ENCODE data around the gene CREBBP. TPM values are rescaled to one million over a fixed set of nuclear protein-coding genes. Genes with fewer than 3 reads are reported as not detected.

Gene CREBBP
- total RNA-seq, 1 experiment from 2014 or later, result 79.1 TPM

- Histone ChIP-seq H3K14ac (ENCODE audit: insufficient read depth, low read length) (peak within 1 kb of the TSS; percentile 94), H3K79me2 (ENCODE audit: insufficient read depth, low read length) (peaks cover 15% of the 10 kb centered on the region; the same call in 1 of the 2 replicates), H2BK15ac (ENCODE audit: low read depth, low read length) (no peak within 1 kb of the TSS), H3T11ph (ENCODE audit: low read length) (no peak within 1 kb of the TSS), H3K18ac (ENCODE audit: insufficient read length, low read depth, low read length) (peak within 1 kb of the TSS; percentile 89), H3K27me3 (ENCODE audit: insufficient read depth, low read length) (no peaks in the 10 kb centered on the region), H3K4me2 (ENCODE audit: insufficient read depth, insufficient read length, low read length) (peak within 1 kb of the TSS; percentile 98), H3K27ac (ENCODE audit: insufficient read length, low read depth, low read length) (no peak within 1 kb of the TSS), H2BK12ac (ENCODE audit: insufficient read length, low read depth, low read length) (no peak within 1 kb of the TSS), H4K8ac (replicated peaks; ENCODE audit: insufficient read length, low read depth, low read length) (peak within 1 kb of the TSS; percentile 86), H3K23me2 (ENCODE audit: insufficient read length, low read depth, low read length, poor library complexity, severe bottlenecking) (peaks cover 8% of the 10 kb centered on the region), H2BK20ac (ENCODE audit: low read depth, low read length, poor library complexity, severe bottlenecking) (no peak within 1 kb of the TSS), H3K9ac (ENCODE audit: extremely low read depth, insufficient read length, low read length) (peak within 1 kb of the TSS; percentile 88), H3K4ac (ENCODE audit: low read depth, low read length) (peak within 1 kb of the TSS; percentile 65; the same call in 1 of the 2 replicates), H4K5ac (ENCODE audit: insufficient read length, low read depth, low read length) (peak within 1 kb of the TSS; percentile 98), H2AK5ac (ENCODE audit: insufficient read length, low read length) (no peak within 1 kb of the TSS), H4K91ac (ENCODE audit: insufficient read length, low read depth, low read length) (no peak within 1 kb of the TSS), H3K56ac (ENCODE audit: insufficient read length, low read depth, low read length) (peak within 1 kb of the TSS; percentile 35), H2BK5ac (ENCODE audit: insufficient read length, low read length) (no peak within 1 kb of the TSS), H2AFZ (ENCODE audit: low read length) (peak within 1 kb of the TSS; percentile 46), H3K79me1 (ENCODE audit: insufficient read depth, low read depth, low read length, poor library complexity, severe bottlenecking) (peaks cover 2% of the 10 kb centered on the region), H2BK120ac (ENCODE audit: low read depth, low read length, poor library complexity, severe bottlenecking) (no peak within 1 kb of the TSS), H3K23ac (ENCODE audit: insufficient read length, low read depth, low read length) (no peak within 1 kb of the TSS), H3K9me3 (ENCODE audit: control insufficient read depth, low read depth, low read length) (no peaks in the 10 kb centered on the region), H4K20me1 (ENCODE audit: control insufficient read depth, insufficient read depth, insufficient read length) (no peaks in the 10 kb centered on the region), H3K4me1 (ENCODE audit: insufficient read depth, low read length) (no peaks in the 10 kb centered on the region; the same call in 1 of the 2 replicates)
- Mint-ChIP-seq H3K27me3 (ENCODE audit: low read depth) (no peaks in the 10 kb centered on the region; the same call in none of the 2 replicates), H3K4me3 (peak within 1 kb of the TSS; percentile 94 to 97), H3K36me3 (ENCODE audit: insufficient read depth in 1 of 3, low read depth in 3 of 3) (peaks cover 5 to 26% (median 19%) of the 10 kb centered on the region in 3 experiments; a peak in 6 of 7 replicates), H3K4me1 (peaks cover 29 to 32% of the 10 kb centered on the region in 2 experiments), H3K9me3 (no peaks in the 10 kb centered on the region; a peak in 1 of 5 replicates), H3K27ac (peak within 1 kb of the TSS in 2 of 3 experiments; percentile 92 to 96; a peak in 4 of 7 replicates)
- DNase-seq, result peak; percentile 71
- WGBS (ENCODE audit: extremely low coverage, insufficient read length, low lambda C conversion rate), result no CpG with 5 or more reads among the region's 95 CpGs
- TF ChIP-seq CTCF (conservative IDR thresholded peaks at IDR 0.05), result no peak
These were observed 163.1 kb downstream of the CREBBP start, which contains the start of gene TRAP1 for GRCh38 chr16:3717235-3718018. TSS of gene TRAP1 (minus strand) at chr16:3717524. CDS start at chr16:3717508, 16 bp downstream.

Data from H9 (cell line).